Endothelial cell (in vitro differentiated cells): ENCODE measurements around the gene SAYSD1. TPM values are rescaled to one million over a fixed set of nuclear protein-coding genes. Genes with fewer than 3 reads are reported as not detected.

Experiments
- DNase-seq: peaks from one replicate; pipeline ENCODE4 v3.0.0; 2021; ENCODE audit warnings: low spot score
- H3K27ac Mint-ChIP-seq: one replicate; pipeline ENCODE4 v1.8.0; 2021; ENCODE audit warnings: mixed read lengths, inconsistent platforms; ENCODE audit not compliant: unreplicated experiment
- H3K27me3 Mint-ChIP-seq: one replicate; pipeline ENCODE4 v1.8.0; 2021; ENCODE audit warnings: mild to moderate bottlenecking, moderate library complexity, mixed read lengths, inconsistent platforms; ENCODE audit not compliant: unreplicated experiment
- H3K36me3 Mint-ChIP-seq: one replicate; pipeline ENCODE4 v1.8.0; 2021; ENCODE audit warnings: mild to moderate bottlenecking, low read depth, mixed read lengths, inconsistent platforms; ENCODE audit not compliant: unreplicated experiment
- H3K4me1 Mint-ChIP-seq: one replicate; pipeline ENCODE4 v1.8.0; 2021; ENCODE audit warnings: mild to moderate bottlenecking, mixed read lengths, inconsistent platforms; ENCODE audit not compliant: unreplicated experiment
- H3K4me3 Mint-ChIP-seq: one replicate; pipeline ENCODE4 v1.8.0; 2021; ENCODE audit warnings: mild to moderate bottlenecking, mixed read lengths, inconsistent platforms; ENCODE audit not compliant: unreplicated experiment
- H3K9me3 Mint-ChIP-seq: one replicate; pipeline ENCODE4 v1.8.0; 2021; ENCODE audit warnings: mixed read lengths, inconsistent platforms; ENCODE audit not compliant: unreplicated experiment
- total RNA-seq: library from RNA; stranded (reverse); fragmentation: NEBNext Ultra II Directional; extraction: Animal tissue kit (Norgen Biotek cat#: 25700); gene quantifications from one replicate; pipeline ENCODE4 v1.2.1, GENCODE V29; 2021; ENCODE audit not compliant: unreplicated experiment
- TF ChIP-seq, protein P1 (sequence below): fragments of 200-600 bp; sonication (generic); IDR thresholded peaks from one replicate; pipeline ENCODE4 v1.5.0; 2021; ENCODE audit warnings: antibody characterized with exemption; ENCODE audit not compliant: unreplicated experiment

The SAYSD1 gene
- total RNA-seq, 1 donor from 2014 or later, result 10.8 TPM

GRCh38 chr6:39063526-39063925 lies 51.5 kb downstream of the SAYSD1 start:
- Mint-ChIP-seq H3K9me3 (no peaks in the 10 kb centered on the region), H3K4me3 (peak overlapping the region; percentile 59), H3K27me3 (peaks cover 13% of the 10 kb centered on the region), H3K36me3 (peaks cover 39% of the 10 kb centered on the region), H3K27ac (no peak overlapping the region), H3K4me1 (no peaks in the 10 kb centered on the region)
- TF ChIP-seq, protein P1, sequence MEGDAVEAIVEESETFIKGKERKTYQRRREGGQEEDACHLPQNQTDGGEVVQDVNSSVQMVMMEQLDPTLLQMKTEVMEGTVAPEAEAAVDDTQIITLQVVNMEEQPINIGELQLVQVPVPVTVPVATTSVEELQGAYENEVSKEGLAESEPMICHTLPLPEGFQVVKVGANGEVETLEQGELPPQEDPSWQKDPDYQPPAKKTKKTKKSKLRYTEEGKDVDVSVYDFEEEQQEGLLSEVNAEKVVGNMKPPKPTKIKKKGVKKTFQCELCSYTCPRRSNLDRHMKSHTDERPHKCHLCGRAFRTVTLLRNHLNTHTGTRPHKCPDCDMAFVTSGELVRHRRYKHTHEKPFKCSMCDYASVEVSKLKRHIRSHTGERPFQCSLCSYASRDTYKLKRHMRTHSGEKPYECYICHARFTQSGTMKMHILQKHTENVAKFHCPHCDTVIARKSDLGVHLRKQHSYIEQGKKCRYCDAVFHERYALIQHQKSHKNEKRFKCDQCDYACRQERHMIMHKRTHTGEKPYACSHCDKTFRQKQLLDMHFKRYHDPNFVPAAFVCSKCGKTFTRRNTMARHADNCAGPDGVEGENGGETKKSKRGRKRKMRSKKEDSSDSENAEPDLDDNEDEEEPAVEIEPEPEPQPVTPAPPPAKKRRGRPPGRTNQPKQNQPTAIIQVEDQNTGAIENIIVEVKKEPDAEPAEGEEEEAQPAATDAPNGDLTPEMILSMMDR, result no peak
- DNase-seq, result no peak

DNA sequence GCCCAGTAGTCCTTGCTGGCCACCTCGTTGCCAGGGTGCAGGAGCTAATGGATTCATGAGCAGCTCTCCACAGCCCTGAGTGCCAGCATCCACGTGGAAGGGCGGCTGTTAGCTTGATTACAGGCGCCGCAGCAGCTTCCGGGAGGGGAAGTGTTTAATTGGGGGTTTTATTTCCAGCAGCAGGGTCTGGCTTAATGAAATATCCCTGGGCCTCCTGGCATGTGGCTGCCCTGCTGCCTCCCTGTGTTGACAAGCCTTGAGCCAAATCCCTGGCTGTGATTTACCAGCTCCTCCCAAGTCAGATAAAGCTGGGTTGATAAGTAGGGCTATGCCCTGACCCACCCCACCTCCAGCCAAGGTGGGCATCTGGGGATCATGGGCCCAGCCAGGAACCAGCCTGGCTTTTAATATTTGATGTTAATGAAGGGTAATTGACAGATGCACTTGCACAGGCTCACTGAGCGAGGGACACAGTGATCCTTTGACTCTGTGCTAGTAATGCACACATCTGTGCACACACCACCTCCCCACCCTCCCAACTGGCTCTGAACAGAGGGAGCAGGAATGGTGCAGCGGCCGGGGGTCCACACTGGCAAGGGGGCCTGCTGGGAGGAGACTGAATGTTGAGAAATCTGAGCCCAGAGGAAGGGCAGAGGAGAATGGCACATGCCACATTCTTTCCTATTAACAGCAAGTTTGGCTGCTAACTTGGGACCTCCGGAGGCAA lies 52.8 kb downstream of the SAYSD1 start:
- DNase-seq, result no peak
- Mint-ChIP-seq H3K27me3 (peaks cover 13% of the 10 kb centered on the region), H3K4me1 (no peaks in the 10 kb centered on the region), H3K27ac (peak overlapping the region; percentile 42), H3K4me3 (no peak overlapping the region), H3K9me3 (no peaks in the 10 kb centered on the region), H3K36me3 (peaks cover 41% of the 10 kb centered on the region)
- TF ChIP-seq, protein P1, result no peak

DNA sequence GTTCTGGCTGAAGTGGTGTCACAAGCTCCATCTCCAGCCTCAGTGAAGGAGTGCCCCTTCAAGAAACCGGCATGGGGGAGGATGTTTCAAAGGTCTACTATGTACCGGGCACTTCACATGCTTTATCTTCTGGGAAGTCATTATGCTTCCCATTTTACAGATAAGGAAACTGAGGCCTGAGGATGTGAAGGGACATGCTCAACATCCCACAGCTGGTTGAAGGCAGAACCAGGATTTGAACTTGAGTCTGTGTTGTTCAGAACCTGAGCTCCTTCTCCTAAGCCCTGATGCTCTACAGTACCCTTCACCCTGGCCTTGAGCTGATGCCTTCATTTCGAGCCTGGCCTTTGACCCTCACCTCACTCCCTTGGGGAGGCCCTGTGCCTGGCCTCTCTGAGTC lies 53.4 kb downstream of the SAYSD1 start:
- Mint-ChIP-seq H3K27me3 (peaks cover 16% of the 10 kb centered on the region), H3K9me3 (no peaks in the 10 kb centered on the region), H3K4me1 (no peaks in the 10 kb centered on the region), H3K36me3 (peaks cover 41% of the 10 kb centered on the region), H3K27ac (no peak overlapping the region), H3K4me3 (no peak overlapping the region)
- TF ChIP-seq, protein P1, result no peak
- DNase-seq, result no peak

GRCh38 chr6:39061182-39061581 lies 53.8 kb downstream of the SAYSD1 start:
- Mint-ChIP-seq H3K4me3 (no peak overlapping the region), H3K4me1 (no peaks in the 10 kb centered on the region), H3K9me3 (no peaks in the 10 kb centered on the region), H3K27ac (no peak overlapping the region), H3K27me3 (peaks cover 18% of the 10 kb centered on the region), H3K36me3 (peaks cover 39% of the 10 kb centered on the region)
- TF ChIP-seq, protein P1, result no peak
- no peak for DNase-seq

GRCh38 chr6:39060467-39061160 lies 54.4 kb downstream of the SAYSD1 start:
- H3K9me3 Mint-ChIP-seq, result no peaks in the 10 kb centered on the region
- TF ChIP-seq, protein P1, result no peak
- no peak for DNase-seq
- peaks cover 16% of the 10 kb centered on the region for H3K27me3 Mint-ChIP-seq
- no peaks in the 10 kb centered on the region for H3K4me1 Mint-ChIP-seq
- peaks cover 40% of the 10 kb centered on the region for H3K36me3 Mint-ChIP-seq
- no peak overlapping the region for H3K4me3 Mint-ChIP-seq
- no peak overlapping the region for H3K27ac Mint-ChIP-seq
